B cell (primary cell): ENCODE measurements around the gene LIN54.

Experiments used
- EZH2 ChIP-seq: IDR thresholded peaks from 2 replicates; pipeline ENCODE4 v1.6.1; 2012; ENCODE audit warnings: borderline replicate concordance, low read depth, mild to moderate bottlenecking, moderate library complexity, low read length; ENCODE audit not compliant: insufficient read depth, poor library complexity, severe bottlenecking
- TF ChIP-seq, protein P1 (sequence below): fragments of 200-600 bp; IDR thresholded peaks from one replicate; pipeline ENCODE4 v1.8.0; 2022; ENCODE audit warnings: antibody characterized with exemption, mild to moderate bottlenecking

DNA sequence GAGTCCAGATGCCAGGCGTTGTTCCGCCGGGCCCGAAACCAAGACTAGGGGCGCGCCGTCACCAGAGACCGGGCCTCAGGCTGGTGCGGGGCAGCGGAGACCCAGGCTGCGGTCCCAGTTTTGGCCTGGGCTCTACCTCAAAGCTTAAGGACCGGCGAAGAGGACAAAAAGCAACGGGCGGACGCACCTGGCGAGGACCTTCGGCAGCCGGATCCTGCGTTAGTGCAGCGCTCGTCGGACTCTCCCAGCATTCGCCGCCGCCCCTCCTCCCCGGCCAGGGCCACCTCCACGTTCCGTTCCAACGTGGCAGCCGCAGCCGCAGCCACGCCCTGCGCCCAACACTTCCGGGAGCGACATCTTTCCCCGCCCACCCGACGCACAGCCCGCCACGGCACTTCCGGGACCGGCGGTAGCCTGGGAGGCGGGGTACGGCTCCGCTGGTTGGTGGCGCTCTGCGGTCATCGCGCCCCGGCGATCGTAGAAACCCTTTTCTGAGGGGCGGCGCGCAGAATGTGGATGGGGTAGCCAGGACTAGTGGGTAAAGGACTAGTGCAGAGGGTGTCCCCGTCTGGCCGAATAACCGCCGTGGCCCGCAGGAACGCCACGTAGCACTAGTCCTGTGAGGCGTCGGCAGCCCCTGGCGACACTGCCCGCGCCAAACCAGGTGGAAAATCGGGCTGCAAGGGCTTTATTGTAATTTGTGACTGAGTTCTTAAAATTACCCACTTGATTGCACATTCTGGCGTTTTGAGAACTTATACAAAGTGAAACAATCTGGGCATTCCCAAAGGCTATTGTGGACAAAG lies 119.5 kb downstream of the LIN54 start, which contains the start of gene SEC31A:
- TF ChIP-seq EZH2 = no peak
- TF ChIP-seq, protein P1, sequence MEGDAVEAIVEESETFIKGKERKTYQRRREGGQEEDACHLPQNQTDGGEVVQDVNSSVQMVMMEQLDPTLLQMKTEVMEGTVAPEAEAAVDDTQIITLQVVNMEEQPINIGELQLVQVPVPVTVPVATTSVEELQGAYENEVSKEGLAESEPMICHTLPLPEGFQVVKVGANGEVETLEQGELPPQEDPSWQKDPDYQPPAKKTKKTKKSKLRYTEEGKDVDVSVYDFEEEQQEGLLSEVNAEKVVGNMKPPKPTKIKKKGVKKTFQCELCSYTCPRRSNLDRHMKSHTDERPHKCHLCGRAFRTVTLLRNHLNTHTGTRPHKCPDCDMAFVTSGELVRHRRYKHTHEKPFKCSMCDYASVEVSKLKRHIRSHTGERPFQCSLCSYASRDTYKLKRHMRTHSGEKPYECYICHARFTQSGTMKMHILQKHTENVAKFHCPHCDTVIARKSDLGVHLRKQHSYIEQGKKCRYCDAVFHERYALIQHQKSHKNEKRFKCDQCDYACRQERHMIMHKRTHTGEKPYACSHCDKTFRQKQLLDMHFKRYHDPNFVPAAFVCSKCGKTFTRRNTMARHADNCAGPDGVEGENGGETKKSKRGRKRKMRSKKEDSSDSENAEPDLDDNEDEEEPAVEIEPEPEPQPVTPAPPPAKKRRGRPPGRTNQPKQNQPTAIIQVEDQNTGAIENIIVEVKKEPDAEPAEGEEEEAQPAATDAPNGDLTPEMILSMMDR = peak; percentile 2
